Endothelial cell of umbilical vein (primary cell): ENCODE data around the gene NSMCE3. TPM values are rescaled to one million over a fixed set of nuclear protein-coding genes. Genes with fewer than 3 reads are reported as not detected.

Source experiments
- BruUV-seq: library from RNA; stranded (reverse); fragments of 400-500 nt; replicated peaks from 2 replicates; lab custom pipeline; 2021; lab: Mats Ljungman, UMichigan
- CTCF ChIA-PET: fragments of 300-600, 350-600 bp; sonication (Branson Sonifier 250); formaldehyde crosslinking; loops from one replicate; lab custom pipeline; 2021; ENCODE audit warnings: antibody characterized with exemption, inconsistent platforms; lab: Charles Lee
- POLR2A ChIA-PET: fragments of 300-600, 350-600 bp; sonication (Branson Sonifier 250); formaldehyde crosslinking; loops from one replicate; lab custom pipeline; 2021; ENCODE audit warnings: antibody characterized with exemption, inconsistent platforms; lab: Charles Lee
- DNase-seq: peaks from one replicate; pipeline ENCODE4 v3.0.0-alpha.2; 2011; ENCODE audit warnings: low read depth, low spot score
- FAIRE-seq: peaks from 2 replicates; lab custom pipeline; 2011; peaks lifted over from hg19 to GRCh38; lab: Jason Lieb, UNC
- H2AFZ ChIP-seq: 2 replicates; pipeline ENCODE4 v1.6.0; 2012; ENCODE audit warnings: low read depth, low read length, control low read depth, inconsistent platforms
- H3K27ac ChIP-seq: 2 replicates; pipeline ENCODE4 v1.5.1; 2011; ENCODE audit warnings: low read depth, mild to moderate bottlenecking, control low read depth, low read length, moderate library complexity; ENCODE audit not compliant: insufficient read depth
- H3K27me3 ChIP-seq, 2 experiments: 2 replicates each; pipeline versions ENCODE4 v1.6.0 to v1.6.1; 2011; ENCODE audit warnings: low read length in 2 of 2, mixed read lengths in 1 of 2; ENCODE audit not compliant: control insufficient read depth in 2 of 2, insufficient read depth in 2 of 2
- H3K36me3 ChIP-seq, 2 experiments: 2 replicates in 1 of 2; 3 replicates in 1 of 2; pipeline ENCODE4 v1.5.1; 2011; ENCODE audit warnings: low read length in 2 of 2, mild to moderate bottlenecking in 1 of 2, moderate library complexity in 1 of 2; ENCODE audit not compliant: control insufficient read depth in 2 of 2, insufficient read depth in 2 of 2; ENCODE audit errors: extremely low read depth in 1 of 2
- H3K4me1 ChIP-seq: 3 replicates; pipeline ENCODE4 v1.5.1; 2011; ENCODE audit warnings: mild to moderate bottlenecking, low read length; ENCODE audit not compliant: control insufficient read depth, insufficient read depth; ENCODE audit errors: extremely low read depth
- H3K4me2 ChIP-seq: 2 replicates; pipeline ENCODE4 v1.6.1; 2011; ENCODE audit warnings: low read length, control low read depth, mixed read lengths; ENCODE audit not compliant: insufficient read depth
- H3K4me3 ChIP-seq, 3 experiments: fragments of 200-600 bp in 1 of 3; sonication (generic), shearing (Covaris generic) in 1 of 3; replicated peaks in 1 of 3; 2 replicates each; pipeline ENCODE4 v1.5.1; 2011 to 2016; ENCODE audit warnings: control low read depth in 3 of 3, low read length in 3 of 3, mild to moderate bottlenecking in 2 of 3, inconsistent platforms in 1 of 3, low read depth in 1 of 3, moderate library complexity in 1 of 3; ENCODE audit not compliant: insufficient read depth in 1 of 3
- H3K79me2 ChIP-seq: 2 replicates; pipeline ENCODE4 v1.6.0; 2012; ENCODE audit warnings: low read length, inconsistent platforms; ENCODE audit not compliant: control insufficient read depth, insufficient read depth
- H3K9ac ChIP-seq: replicated peaks from 2 replicates; pipeline ENCODE3; 2011; ENCODE audit warnings: low read length, control low read depth; ENCODE audit not compliant: insufficient read depth; ENCODE audit errors: extremely low read depth
- H3K9me1 ChIP-seq: replicated peaks from 3 replicates; pipeline ENCODE4 v1.6.0; 2011; ENCODE audit warnings: mild to moderate bottlenecking, low read length; ENCODE audit not compliant: control insufficient read depth, insufficient read depth; ENCODE audit errors: extremely low read depth
- H3K9me3 ChIP-seq: replicated peaks from 2 replicates; pipeline ENCODE4 v1.5.1; 2012; ENCODE audit warnings: low read length, inconsistent platforms; ENCODE audit not compliant: control insufficient read depth, insufficient read depth
- H4K20me1 ChIP-seq: replicated peaks from 2 replicates; pipeline ENCODE3; 2011; ENCODE audit warnings: mild to moderate bottlenecking, low read length; ENCODE audit not compliant: control insufficient read depth, insufficient read depth; ENCODE audit errors: extremely low read depth
- EZH2 ChIP-seq: IDR thresholded peaks from 2 replicates; pipeline ENCODE4 v1.6.1; 2012; ENCODE audit warnings: borderline replicate concordance, low read depth, mild to moderate bottlenecking, moderate library complexity, low read length, inconsistent platforms; ENCODE audit not compliant: severe bottlenecking
- FOS ChIP-seq: IDR thresholded peaks from 2 replicates; pipeline ENCODE4 v1.6.1; 2011; ENCODE audit warnings: mild to moderate bottlenecking, low read length, moderate library complexity, borderline replicate concordance; ENCODE audit not compliant: insufficient read depth
- GATA2 ChIP-seq: IDR thresholded peaks from 2 replicates; pipeline ENCODE4 v1.7.0; 2011; ENCODE audit warnings: low read depth, mild to moderate bottlenecking, moderate library complexity, mixed read lengths, low read length; ENCODE audit not compliant: insufficient read length, insufficient read depth
- JUN ChIP-seq: IDR thresholded peaks from 2 replicates; pipeline ENCODE4 v1.6.1; 2011; ENCODE audit warnings: borderline replicate concordance, low read depth; ENCODE audit not compliant: insufficient read length, insufficient read depth
- POLR2A ChIP-seq: IDR thresholded peaks from 2 replicates; pipeline ENCODE4 v1.6.1; 2012; ENCODE audit warnings: low read depth, mild to moderate bottlenecking, control low read depth, low read length
- POLR2AphosphoS5 ChIP-seq: IDR thresholded peaks from 2 replicates; pipeline ENCODE4 v1.6.1; 2012; ENCODE audit warnings: low read depth, mild to moderate bottlenecking, control low read depth, low read length, moderate library complexity; ENCODE audit not compliant: insufficient read depth
- dilution Hi-C: fragments of 300-500 bp; cut with MboI; formaldehyde crosslinking; loops from one replicate; pipeline ENCODE4 v1.15.0; 2019; ENCODE audit warnings: low sequenced_read_pairs; ENCODE audit not compliant: extremely low pct_ligation_motif_present
- intact Hi-C: fragments of 100-400 bp; cut with micrococcal nuclease; formaldehyde crosslinking; loops from one replicate; pipeline ENCODE4 v1.10.0; 2022
- polyA plus RNA-seq, 4 experiments: library from polyadenylated mRNA; depleted of rRNA in 3 of 4; stranded (reverse) in 3 of 4; unstranded in 1 of 4; fragments of >200 nt; gene quantifications; 2 replicates each; pipeline versions ENCODE4 v1.2.1 to v1.2.3, GENCODE V29; 2011 to 2012; ENCODE audit warnings: missing spikeins in 1 of 4
- total RNA-seq: library from RNA; stranded (reverse); gene quantifications from 2 replicates; pipeline ENCODE4 v1.2.3, GENCODE V29; 2021
- TF ChIP-seq, protein P1 (sequence below), 2 donors: IDR thresholded peaks; 1 replicate in 1 of 2; 2 replicates in 1 of 2; pipeline ENCODE4 v1.5.1; 2011; ENCODE audit warnings: low read length in 2 of 2, mild to moderate bottlenecking in 2 of 2, moderate library complexity in 2 of 2, control low read depth in 1 of 2, inconsistent platforms in 1 of 2, low read depth in 1 of 2; ENCODE audit not compliant: insufficient read depth in 1 of 2; ENCODE audit errors: extremely low read depth in 1 of 2
- TF ChIP-seq, protein P2 (sequence below): IDR thresholded peaks from 2 replicates; pipeline ENCODE4 v1.6.1; 2011; ENCODE audit not compliant: insufficient read depth, insufficient read length

The NSMCE3 gene
- total and polyA plus RNA-seq, 2 donors (not counting 3 experiments of a cell fraction or from before 2014, with no cell fraction given), result 4.5 to 5.8 TPM

GRCh38 chr15:29294732-29295325 is 25.2 kb upstream of the NSMCE3 start:
- H3K27ac ChIP-seq, result no peak overlapping the region
- dilution Hi-C loops (no loop called here), intact Hi-C loops (no loop called here)
- H3K27me3 ChIP-seq, result no peaks in the 10 kb centered on the region
- no peak overlapping the region for H3K9ac ChIP-seq
- H3K79me2 ChIP-seq, result no peaks in the 10 kb centered on the region
- ChIA-PET POLR2A (no interaction called here), CTCF (no interaction called here)
- no peak overlapping the region for H3K4me3 ChIP-seq
- H3K4me2 ChIP-seq, result no peak overlapping the region
- DNase-seq, result no peak
- H3K36me3 ChIP-seq, result no peaks in the 10 kb centered on the region
- no peaks in the 10 kb centered on the region for H3K9me3 ChIP-seq
- TF ChIP-seq FOS, result no peak
- TF ChIP-seq, protein P1, sequence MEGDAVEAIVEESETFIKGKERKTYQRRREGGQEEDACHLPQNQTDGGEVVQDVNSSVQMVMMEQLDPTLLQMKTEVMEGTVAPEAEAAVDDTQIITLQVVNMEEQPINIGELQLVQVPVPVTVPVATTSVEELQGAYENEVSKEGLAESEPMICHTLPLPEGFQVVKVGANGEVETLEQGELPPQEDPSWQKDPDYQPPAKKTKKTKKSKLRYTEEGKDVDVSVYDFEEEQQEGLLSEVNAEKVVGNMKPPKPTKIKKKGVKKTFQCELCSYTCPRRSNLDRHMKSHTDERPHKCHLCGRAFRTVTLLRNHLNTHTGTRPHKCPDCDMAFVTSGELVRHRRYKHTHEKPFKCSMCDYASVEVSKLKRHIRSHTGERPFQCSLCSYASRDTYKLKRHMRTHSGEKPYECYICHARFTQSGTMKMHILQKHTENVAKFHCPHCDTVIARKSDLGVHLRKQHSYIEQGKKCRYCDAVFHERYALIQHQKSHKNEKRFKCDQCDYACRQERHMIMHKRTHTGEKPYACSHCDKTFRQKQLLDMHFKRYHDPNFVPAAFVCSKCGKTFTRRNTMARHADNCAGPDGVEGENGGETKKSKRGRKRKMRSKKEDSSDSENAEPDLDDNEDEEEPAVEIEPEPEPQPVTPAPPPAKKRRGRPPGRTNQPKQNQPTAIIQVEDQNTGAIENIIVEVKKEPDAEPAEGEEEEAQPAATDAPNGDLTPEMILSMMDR (IDR thresholded peaks at IDR 0.05; ENCODE audit: extremely low read depth in 1 of 2, insufficient read depth in 1 of 2, low read depth in 1 of 2, low read length in 2 of 2), result no peak
- TF ChIP-seq POLR2A, result no peak
- H3K4me1 ChIP-seq, result no peaks in the 10 kb centered on the region
- H3K9me1 ChIP-seq, result no peaks in the 10 kb centered on the region
- H2AFZ ChIP-seq, result no peak overlapping the region
- no peak for FAIRE-seq
- no TSS peak for BruUV-seq
- no peaks in the 10 kb centered on the region for H4K20me1 ChIP-seq

- Histone ChIP-seq H3K4me2 (no peak overlapping the region), H3K4me1 (no peaks in the 10 kb centered on the region), H3K27ac (no peak overlapping the region), H3K27me3 (peaks cover 0 to 2% of the 10 kb centered on the region in 2 experiments), H3K36me3 (no peaks in the 10 kb centered on the region), H3K79me2 (no peaks in the 10 kb centered on the region), H3K9me1 (no peaks in the 10 kb centered on the region), H4K20me1 (no peaks in the 10 kb centered on the region), H3K4me3 (no peak overlapping the region), H2AFZ (no peak overlapping the region), H3K9me3 (no peaks in the 10 kb centered on the region), H3K9ac (no peak overlapping the region)
- FAIRE-seq (no peak), DNase-seq (no peak)
- TF ChIP-seq, protein P2, sequence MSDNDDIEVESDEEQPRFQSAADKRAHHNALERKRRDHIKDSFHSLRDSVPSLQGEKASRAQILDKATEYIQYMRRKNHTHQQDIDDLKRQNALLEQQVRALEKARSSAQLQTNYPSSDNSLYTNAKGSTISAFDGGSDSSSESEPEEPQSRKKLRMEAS, result no peak
- TF ChIP-seq FOS (no peak), POLR2A (no peak), GATA2 (no peak), EZH2 (no peak), JUN (no peak), POLR2AphosphoS5 (no peak)
- TF ChIP-seq, protein P1 (IDR thresholded peaks at IDR 0.05; ENCODE audit: extremely low read depth in 1 of 2, insufficient read depth in 1 of 2, low read depth in 1 of 2, low read length in 2 of 2), result no peak
- CTCF ChIA-PET, result no interaction called here
- POLR2A ChIA-PET, result no interaction called here
- no TSS peak for BruUV-seq
- dilution Hi-C loops, result no loop called here
- intact Hi-C loops, result no loop called here
Measured at GRCh38 chr15:29291067-29291845, 21.6 kb upstream of the NSMCE3 start.
